Measurements from ENCODE around the gene PSIP1. TPM values are rescaled to one million over a fixed set of nuclear protein-coding genes. Genes with fewer than 3 reads are reported as not detected.

Gene PSIP1
- total RNA-seq, 1 experiment from 2014 or later, result 362 TPM

DNA sequence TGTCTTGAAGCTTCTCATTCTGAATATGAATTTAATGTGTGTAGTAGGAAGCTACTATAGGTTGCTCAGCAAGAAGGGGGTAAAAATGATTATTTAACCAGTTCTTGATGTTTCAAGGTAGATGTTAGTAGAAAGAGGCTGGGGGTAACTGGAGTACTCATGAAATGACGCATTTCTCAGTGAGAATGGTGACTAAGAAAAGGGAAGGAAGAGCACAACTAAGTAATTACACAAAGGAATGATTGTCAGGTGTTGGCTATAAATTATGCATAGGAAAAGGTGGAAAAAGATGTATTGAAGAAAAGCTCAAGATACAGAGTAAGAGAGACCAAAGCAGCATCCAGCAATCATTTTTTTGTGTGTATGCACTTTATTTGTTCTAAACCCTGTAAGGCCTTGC, 1.4 kb upstream of the PSIP1 start:
- Histone ChIP-seq H3K27ac (ENCODE audit: insufficient read length, low read depth, low read length) (peak overlapping the region; percentile 81), H3K9me3 (ENCODE audit: control insufficient read depth, low read depth, low read length) (no peaks in the 10 kb centered on the region), H2BK12ac (ENCODE audit: insufficient read length, low read depth, low read length) (no peak overlapping the region), H2AFZ (ENCODE audit: low read length) (no peak overlapping the region), H4K91ac (ENCODE audit: insufficient read length, low read depth, low read length) (no peak overlapping the region), H3K79me2 (ENCODE audit: insufficient read depth, low read length) (peaks cover 25% of the 10 kb centered on the region; the same call in 1 of the 2 replicates), H3K4ac (ENCODE audit: low read depth, low read length) (no peak overlapping the region), H4K5ac (ENCODE audit: insufficient read length, low read depth, low read length) (no peak overlapping the region), H2BK5ac (ENCODE audit: insufficient read length, low read length) (no peak overlapping the region), H2BK20ac (ENCODE audit: low read depth, low read length, poor library complexity, severe bottlenecking) (no peak overlapping the region), H3K79me1 (ENCODE audit: insufficient read depth, low read depth, low read length, poor library complexity, severe bottlenecking) (no peaks in the 10 kb centered on the region), H3K18ac (ENCODE audit: insufficient read length, low read depth, low read length) (no peak overlapping the region), H3K23me2 (ENCODE audit: insufficient read length, low read depth, low read length, poor library complexity, severe bottlenecking) (peaks cover 10% of the 10 kb centered on the region), H2BK120ac (ENCODE audit: low read depth, low read length, poor library complexity, severe bottlenecking) (no peak overlapping the region), H3T11ph (ENCODE audit: low read length) (no peak overlapping the region), H2AK5ac (ENCODE audit: insufficient read length, low read length) (no peak overlapping the region), H3K56ac (ENCODE audit: insufficient read length, low read depth, low read length) (no peak overlapping the region), H4K20me1 (ENCODE audit: control insufficient read depth, insufficient read depth, insufficient read length) (no peaks in the 10 kb centered on the region), H4K8ac (replicated peaks; ENCODE audit: insufficient read length, low read depth, low read length) (no peak overlapping the region), H3K14ac (ENCODE audit: insufficient read depth, low read length) (no peak overlapping the region), H3K4me1 (ENCODE audit: insufficient read depth, low read length) (peaks cover 2% of the 10 kb centered on the region; the same call in 1 of the 2 replicates), H3K4me2 (ENCODE audit: insufficient read depth, insufficient read length, low read length) (peak overlapping the region; percentile 23), H3K27me3 (ENCODE audit: insufficient read depth, low read length) (no peaks in the 10 kb centered on the region), H3K23ac (ENCODE audit: insufficient read length, low read depth, low read length) (no peak overlapping the region), H2BK15ac (ENCODE audit: low read depth, low read length) (no peak overlapping the region), H3K9ac (ENCODE audit: extremely low read depth, insufficient read length, low read length) (peak overlapping the region; percentile 12)
- peaks cover 0 to 2% of the 10 kb centered on the region in 2 experiments; a peak in 2 of 5 replicates for H3K9me3 Mint-ChIP-seq
- TF ChIP-seq, protein P1, sequence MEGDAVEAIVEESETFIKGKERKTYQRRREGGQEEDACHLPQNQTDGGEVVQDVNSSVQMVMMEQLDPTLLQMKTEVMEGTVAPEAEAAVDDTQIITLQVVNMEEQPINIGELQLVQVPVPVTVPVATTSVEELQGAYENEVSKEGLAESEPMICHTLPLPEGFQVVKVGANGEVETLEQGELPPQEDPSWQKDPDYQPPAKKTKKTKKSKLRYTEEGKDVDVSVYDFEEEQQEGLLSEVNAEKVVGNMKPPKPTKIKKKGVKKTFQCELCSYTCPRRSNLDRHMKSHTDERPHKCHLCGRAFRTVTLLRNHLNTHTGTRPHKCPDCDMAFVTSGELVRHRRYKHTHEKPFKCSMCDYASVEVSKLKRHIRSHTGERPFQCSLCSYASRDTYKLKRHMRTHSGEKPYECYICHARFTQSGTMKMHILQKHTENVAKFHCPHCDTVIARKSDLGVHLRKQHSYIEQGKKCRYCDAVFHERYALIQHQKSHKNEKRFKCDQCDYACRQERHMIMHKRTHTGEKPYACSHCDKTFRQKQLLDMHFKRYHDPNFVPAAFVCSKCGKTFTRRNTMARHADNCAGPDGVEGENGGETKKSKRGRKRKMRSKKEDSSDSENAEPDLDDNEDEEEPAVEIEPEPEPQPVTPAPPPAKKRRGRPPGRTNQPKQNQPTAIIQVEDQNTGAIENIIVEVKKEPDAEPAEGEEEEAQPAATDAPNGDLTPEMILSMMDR (conservative IDR thresholded peaks at IDR 0.05), result no peak
- WGBS (ENCODE audit: extremely low coverage, insufficient read length, low lambda C conversion rate), result no CpG with 5 or more reads among the region's 1 CpG
- peak overlapping the region; percentile 74 to 94 for H3K4me3 Mint-ChIP-seq
- H3K36me3 Mint-ChIP-seq (ENCODE audit: insufficient read depth in 1 of 3, low read depth in 3 of 3), result peaks cover 23 to 27% (median 27%) of the 10 kb centered on the region in 3 experiments
- H3K4me1 Mint-ChIP-seq, result peaks cover 42 to 51% of the 10 kb centered on the region in 2 experiments
- no peak for DNase-seq
- no peaks in the 10 kb centered on the region for H3K27me3 Mint-ChIP-seq (ENCODE audit: low read depth)
- peak overlapping the region; percentile 69 to 98 (median 97) for H3K27ac Mint-ChIP-seq
